Activated CD4-positive, alpha-beta T cell treated with anti-CD3 and anti-CD28 coated beads, Interleukin-2, Interleukin-4, amounts not matched to agents 100 ng/mL and 50 ng/mL, durations not matched to agents 16 hours and 8 hours (primary cell): ENCODE results near the gene NCBP2.
A peak's percentile ranks its signal among the peaks of the same experiment; 100 is the strongest.
"Not testable (repeated sequence)": the region's sequence is repeated elsewhere in the genome, so short reads cannot be mapped to it uniquely, and the experiment has no call there.

Experiments used
- DNase-seq: peaks from one replicate; pipeline ENCODE4 v3.0.0-alpha.2; 2020; ENCODE audit warnings: low spot score

NCBP2 gene

DNA sequence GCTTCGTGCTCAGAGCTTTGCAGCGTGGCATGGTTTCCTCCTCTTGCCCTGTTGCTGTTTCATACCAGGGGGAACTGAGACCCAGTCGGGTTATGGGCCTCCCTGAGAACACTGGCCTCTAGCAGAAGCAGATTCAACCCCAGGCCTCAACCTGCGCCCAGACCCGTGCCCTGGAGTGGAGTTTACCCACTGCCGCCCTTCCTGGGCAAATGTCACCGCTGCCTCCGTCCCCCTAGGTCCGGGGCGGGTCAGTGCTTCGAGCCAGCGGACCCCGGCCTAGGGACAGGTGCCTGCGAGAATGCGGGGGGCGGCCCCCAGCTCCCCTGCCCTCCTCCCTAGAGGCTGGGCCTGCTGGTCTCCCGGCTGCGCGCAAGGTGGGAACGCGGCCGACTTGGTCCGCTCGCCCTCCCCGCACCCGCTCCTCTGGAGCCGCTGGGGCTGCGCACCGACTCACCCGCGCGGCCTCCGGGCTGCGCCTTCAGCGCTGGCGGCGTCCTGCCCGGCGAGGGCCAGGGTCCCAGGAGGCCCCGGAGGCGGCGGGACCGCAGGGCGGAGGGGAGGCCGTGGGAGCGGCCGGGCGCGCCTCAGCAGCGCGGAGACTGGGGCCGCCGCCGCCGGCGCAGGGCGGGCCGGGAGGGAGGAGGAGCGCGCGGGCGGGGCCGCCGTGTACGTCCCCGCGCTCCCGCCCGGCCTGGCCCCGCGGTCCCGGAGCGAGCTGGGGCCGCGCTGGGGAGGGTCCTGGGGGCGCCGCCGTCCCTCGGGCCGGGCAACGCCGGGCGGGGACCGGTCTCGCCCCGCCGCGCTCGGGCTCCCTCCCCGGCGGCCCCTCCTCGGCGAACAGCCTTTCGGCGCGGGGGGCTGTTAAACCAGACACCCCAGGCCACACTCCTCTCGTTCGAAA is 26.2 kb upstream of the NCBP2 start, which contains the start of gene PIGZ:
TSS of gene PIGZ (minus strand) at position 601 of the 901 bp plus-strand sequence. CDS start 16,802 bp downstream, outside the sequence.
- peak; percentile 27 for DNase-seq

DNA sequence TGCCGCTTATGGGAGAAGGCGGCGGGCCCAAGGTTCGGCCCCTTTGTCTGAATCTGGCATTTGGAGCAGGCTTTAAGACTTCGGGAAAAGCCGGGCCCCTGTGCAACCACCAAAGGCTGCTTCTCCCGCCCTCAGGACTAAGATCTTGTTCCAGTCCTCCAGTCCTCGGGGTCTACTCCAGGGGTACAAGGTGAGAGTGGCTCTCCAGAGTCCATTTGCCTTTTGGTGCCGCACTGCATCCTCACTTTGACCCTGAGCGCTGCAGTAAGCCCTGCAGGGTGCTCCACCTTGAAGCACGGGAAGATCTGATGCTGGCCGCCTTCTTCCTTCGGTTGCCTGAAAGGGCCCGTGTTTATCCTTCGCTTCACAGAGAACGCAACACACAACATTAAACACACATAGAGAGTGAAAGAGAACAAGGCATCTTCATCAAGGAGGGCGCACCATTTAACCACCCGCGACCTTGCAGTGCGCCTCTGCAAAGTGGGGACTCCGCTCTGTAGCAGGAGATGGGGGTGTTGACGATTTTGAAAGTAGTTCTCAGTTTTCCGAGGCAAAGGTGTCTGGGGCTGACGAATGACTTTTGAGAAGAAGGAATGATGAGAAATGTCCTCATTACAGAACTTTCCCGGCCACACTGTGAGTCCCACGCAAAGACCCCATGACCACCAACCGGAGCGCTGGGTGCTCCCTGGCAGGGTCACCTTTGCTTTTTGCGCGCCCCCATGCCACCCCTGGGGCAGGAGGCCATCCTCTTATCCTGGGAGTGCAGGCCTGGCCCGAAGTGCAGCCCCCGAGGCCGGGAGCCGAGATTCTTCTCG is 25.3 kb upstream of the NCBP2 start:
- no peak for DNase-seq

DNA sequence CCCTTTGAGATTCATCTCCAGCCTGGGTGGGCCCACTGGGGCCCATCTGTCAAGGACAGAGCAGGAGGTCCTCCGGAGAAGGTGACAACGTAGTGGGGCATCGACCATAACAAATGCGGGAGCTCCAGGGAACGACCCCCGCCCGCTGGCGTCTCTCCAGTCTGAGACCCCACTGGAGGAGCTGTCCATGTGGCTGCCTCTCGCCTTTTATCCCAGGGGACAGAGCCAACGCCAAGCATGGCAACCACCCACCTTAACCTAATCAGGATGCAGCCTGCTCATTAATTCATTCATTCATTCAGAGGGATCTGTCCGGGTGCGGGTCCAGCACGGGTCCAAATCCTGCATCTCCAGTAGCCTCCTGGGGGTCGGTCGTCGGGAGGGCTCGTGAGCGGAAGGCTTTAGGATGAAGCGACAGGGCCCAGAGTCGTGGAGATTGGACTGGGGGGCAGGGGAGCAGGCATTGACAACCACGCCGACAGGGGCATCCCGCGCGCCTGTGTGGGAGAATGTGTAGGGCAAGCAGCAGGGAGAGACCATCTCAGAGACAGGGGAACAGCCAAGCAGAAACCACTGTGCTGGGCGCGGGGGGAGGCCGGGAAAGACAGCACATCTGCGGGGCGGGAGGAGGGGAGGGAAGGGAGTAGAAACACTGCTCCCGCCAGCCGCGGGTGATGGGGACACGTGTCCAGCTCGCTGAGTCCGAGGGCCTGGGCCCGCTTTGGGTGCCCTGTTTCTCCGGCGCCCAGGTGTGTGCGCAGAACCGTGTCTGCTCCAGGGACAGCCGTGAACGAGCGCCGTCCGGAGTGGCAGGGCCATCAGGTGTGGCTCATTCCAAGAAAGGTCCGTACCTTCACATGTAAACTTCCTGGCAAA is 24.4 kb upstream of the NCBP2 start:
- DNase-seq, result no peak

DNA sequence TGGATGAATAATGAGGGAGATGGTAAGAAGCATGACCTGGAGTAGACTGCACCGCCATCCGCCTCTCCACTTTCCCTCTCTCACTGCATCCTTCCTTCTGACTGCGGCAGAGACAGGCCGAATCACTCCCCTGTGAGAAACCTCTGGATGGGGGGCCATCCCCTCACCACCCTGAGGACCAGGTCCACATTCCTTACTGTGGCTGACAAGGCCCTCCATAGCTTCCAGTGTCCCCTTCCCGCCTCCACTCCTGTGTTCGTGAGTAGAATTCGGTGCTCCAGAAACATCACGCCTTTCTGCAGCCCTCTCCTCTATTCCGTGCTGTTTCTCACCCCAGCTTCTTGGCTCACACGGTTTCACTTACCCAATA is 23.5 kb upstream of the NCBP2 start:
- DNase-seq, result no peak

DNA sequence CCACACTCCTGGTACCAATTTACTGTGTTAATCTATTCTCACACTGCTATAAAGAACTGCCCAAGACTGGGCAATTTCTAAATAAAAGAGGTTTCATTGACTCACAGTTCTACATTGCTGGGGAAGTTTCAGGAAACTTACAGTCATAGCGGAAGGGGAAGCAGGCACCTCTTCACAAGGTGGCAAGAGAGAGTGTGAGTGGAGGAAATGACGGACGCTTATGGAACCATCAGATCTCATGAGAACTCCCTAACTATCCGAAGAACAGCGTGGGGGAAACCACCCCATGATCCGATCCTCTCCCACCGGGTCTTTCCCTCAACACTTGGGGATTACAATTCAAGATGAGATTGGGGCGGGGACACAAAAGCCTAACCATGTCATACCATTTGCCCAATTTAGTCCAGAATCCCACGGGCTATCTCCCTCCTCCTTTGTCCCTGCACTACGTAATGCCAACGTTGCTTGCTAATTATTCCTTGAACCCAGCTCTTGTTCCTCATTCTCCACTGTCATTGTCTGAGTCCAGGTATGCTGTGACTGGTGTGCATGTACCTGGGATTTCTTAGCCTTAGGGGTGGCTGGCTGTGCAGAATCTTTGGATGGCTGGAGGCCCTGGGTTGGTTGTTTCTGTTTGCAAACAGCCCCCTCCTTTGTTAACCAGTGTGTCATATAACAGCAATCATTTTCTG is 22.9 kb upstream of the NCBP2 start:
- no peak for DNase-seq

DNA sequence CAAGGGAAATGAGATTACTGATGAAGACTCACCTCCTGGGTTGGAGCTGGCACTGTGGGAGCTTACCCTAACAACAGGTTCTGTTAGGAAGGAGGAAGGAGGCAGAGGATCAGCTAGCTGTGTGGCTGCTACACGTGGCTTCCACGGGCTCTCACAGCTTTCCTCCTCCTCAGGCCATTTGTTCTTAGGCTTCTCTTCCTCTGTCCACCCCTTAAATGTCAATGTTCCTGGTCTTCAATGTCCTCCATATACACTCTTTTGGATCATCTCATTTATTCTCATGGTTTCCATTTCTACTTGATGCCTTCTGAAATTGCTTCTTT is 21.3 kb upstream of the NCBP2 start:
- no peak for DNase-seq

DNA sequence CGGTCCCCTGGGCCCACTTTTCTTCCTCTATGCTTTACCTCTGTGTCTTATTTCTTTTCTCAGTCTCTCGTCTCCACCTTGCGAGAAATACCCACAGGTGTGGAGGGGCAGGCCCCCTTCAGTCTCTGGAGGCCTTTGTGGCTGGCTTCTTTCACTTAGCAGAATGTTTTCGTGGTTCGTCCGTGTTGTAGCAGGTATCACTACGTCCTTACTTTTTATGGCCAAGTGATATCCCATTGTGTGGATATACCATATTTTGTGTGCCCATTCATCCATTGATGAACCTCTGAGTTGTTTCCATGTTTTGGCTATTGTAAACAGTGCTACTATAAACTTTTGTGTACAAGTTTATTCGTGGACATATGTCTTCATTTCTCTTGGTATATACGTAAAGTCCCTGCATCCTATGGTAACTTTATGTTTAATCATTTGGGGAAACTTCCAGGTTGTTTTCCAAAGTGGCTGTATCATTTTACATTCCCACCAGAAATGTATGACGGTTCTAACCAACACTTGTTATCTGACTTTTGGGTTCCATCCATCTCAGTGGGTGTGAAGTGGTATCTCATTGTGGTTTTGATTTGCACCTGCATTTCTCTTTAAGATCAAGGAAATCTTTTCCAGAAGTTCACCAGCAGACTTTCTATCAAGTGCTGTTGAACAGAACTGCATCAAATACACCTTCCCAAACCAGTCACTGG is 20.8 kb upstream of the NCBP2 start:
- no peak for DNase-seq

DNA sequence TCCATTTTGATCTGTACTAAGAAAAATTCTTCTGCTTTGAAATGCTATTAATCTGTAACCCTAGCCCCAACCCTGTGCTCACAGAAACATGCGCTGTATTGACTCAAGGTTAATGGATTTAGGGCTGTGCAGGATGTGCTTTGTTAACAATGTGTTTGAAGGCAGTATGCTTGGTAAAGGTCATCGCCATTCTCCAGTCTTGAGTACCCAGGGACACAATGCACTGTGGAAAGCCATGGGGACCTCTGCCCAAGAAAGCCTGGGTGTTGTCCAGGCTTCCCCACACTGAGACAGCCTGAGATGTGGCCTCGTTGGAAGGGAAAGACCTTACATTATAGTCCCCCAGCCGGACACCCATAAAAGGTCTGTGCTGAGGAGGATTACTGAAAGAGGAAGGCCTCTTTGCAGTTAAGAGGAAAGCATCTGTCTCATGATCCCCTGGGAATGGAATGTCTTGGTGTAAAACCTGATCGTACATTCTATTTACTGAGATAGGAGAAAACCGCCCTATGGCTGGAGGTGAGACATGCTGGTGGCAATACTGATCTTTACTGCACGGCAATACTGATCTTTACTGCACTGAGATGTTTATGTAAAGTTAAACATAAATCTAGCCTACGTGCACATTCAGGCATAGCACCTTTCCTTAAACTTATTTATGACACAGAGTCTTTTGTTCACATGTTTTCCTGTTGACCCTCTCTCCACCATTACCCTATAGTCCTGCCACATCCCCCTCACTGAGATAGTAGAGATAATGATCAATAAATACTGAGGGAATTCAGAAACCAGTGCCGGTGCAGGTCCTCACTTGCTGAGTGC is 20.0 kb upstream of the NCBP2 start:
- no peak for DNase-seq

DNA sequence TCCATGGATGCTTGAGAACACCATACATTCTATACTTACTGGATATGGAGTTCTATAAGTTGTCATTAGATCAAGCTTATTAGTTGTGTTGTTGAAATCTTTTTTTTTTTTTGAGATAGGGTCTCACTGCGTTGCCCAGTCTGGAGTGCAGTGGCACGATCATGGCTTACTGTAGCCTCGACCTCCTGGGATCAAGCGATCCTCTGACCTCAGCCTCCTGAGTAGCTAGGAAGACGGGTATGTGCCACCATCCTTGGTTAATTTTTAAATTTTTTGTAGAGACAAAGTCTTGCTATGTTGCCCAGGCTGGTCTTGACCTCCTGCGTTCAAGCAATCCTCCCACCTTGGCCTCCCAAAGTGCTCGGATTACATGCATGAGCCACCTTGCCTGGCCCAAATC is 12.5 kb upstream of the NCBP2 start:
- no peak for DNase-seq

DNA sequence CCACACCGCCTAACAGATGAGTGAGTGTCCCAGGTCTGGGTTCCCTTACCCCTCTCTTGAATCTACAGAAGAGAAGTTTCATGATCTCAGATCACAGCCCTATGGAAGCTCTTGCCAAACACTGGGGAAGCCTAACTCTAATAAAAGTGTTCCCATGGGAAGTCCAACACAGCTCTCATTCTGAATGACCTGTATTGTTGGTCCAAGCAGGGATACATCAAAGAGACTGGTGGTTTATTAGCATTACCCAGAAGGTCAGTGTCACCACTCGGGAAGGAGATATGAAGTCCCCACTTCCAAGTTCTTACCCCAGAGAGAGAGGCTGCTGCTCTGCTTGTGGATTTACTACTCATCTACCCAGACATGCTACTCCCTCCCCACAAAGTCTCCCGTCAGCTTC is 9.0 kb upstream of the NCBP2 start:
- no peak for DNase-seq

DNA sequence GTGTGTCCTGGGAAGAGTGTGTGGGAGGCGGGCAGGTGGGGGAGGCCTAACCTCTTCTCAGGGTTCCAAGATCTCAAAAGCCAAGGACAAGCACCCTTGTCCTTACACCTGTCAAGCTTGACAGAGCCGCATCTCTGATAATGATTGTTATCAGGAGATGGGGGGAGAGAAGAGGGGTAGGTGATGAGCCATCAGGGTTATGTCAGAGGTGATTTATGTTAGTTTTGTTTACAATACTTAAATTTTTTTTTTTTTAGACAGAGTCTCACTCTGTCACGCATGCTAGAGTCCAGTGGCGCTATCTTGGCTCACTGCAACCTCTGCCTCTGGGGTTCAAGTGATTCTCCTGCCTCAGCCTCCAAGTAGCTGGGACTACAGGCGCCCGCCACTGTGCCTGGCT is 7.4 kb upstream of the NCBP2 start:
- DNase-seq, result no peak

DNA sequence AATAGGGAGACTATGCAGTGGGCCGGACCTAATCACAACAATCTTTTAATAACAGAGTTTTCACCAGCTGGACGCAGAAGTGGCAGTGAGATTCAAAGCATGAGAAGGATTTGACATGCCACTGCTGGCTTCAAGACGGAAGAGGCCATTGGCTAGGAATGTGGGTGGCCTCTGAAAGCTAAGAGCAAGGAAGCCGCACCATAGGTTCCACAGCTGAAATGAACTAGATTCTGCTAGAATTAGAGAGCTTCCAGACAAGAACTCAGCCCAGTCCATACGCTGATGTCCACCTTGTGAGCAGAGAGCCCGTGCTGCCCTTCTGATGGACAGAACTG is 6.9 kb upstream of the NCBP2 start:
- no peak for DNase-seq

DNA sequence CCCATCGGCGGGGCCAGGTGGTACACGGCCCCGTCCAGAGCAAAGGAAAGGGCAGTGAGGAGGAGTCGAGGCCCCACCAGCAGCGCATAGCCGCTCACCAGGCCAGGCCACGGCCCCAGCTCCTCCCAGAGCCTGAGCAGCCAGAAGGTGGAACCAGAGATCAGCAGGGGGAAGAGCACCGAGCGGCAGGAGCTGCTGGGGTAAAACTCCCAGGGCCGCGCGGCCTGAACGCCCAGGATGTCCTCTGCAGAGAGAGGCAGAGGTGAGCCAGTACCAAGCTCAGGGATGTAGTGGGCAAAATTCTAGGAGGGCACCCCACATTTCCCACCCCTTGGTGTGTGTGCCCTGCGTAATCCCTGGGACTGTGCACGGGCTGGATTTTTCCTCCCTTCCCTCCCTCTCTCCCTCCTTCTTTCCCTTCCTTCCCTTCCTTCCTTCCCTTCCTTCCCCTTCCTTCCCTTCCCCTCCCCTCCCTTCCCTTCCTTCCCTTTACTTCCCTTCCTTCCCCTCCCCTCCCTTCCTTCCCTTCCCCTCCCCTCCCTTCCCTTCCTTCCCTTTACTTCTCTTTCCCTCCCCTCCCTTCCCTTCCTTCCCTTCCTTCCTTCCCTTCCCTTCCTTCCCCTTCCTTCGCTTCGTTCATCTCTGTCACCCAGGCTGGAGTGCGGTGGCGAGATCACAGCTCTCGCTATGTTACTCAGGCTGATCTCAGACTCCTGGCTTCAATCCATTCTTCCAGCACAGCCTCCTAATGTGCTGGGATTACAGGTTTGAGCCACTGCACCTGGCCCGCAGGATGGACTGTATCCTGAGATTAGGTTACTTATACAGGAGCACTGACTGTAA is 6.3 kb upstream of the NCBP2 start:
- no peak for DNase-seq

DNA sequence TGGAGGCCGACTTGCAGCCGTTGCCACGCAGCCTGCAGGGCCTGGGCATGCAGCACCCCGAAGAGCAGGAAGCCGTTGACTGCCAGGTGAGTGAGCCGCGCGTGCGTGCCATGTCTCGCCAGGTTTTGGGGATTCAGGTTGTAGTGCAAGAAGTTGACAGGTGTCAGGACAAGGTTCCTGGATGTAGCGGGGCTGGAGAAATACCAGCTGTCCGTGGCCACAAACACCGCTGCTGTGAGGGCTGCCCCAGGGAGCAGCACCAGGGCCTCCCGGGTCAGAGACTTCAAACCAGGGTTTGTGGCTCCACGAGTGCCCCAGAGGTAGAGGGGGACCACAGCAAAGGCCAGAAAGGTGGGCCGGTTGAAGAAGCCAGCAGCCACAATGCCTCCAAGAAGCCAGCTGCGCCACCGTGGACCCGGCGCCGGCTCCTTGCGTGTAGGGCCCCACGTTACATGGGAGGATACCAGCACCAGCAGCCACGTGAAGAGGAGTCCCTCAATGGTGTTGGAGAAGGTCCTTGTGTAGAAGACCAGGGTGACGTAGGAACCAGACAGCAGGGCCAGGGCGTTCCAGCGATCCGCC is 5.6 kb upstream of the NCBP2 start:
- no peak for DNase-seq

DNA sequence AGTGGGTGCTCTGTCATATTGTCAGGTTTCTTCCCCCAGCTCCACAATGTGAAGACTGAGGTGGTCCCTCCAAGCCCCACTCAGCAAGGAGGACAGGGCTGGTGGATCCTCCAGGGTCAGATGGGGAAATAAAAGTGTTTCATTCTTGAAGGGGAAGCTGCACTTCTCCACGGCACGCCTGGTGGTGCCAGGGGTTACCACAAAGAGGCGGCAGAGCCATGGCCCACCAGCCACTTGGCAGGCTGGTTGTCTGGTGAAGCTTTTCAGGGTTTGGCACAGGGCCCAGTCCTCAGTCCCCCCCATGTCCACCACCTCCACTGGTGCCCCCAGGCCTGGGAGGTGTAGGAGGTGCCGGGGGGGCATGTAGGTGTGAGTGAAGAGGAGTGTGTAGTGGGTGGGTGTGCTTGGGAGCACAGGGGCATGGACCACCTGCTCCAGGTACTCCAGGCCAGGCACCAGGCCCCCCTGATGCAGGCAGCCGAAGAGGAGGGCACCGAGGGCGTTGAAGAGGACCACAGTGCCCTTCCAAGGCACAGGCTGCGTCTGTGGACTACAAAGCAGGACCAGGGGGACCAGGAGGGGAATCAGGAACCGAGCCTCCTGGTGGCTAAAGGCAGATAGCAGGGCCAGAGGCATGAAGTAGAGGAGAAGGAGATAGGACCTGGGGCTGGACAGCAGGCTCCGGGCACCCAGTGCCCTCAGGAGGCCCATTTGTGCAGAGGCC is 5.0 kb upstream of the NCBP2 start:
- DNase-seq, result no peak

DNA sequence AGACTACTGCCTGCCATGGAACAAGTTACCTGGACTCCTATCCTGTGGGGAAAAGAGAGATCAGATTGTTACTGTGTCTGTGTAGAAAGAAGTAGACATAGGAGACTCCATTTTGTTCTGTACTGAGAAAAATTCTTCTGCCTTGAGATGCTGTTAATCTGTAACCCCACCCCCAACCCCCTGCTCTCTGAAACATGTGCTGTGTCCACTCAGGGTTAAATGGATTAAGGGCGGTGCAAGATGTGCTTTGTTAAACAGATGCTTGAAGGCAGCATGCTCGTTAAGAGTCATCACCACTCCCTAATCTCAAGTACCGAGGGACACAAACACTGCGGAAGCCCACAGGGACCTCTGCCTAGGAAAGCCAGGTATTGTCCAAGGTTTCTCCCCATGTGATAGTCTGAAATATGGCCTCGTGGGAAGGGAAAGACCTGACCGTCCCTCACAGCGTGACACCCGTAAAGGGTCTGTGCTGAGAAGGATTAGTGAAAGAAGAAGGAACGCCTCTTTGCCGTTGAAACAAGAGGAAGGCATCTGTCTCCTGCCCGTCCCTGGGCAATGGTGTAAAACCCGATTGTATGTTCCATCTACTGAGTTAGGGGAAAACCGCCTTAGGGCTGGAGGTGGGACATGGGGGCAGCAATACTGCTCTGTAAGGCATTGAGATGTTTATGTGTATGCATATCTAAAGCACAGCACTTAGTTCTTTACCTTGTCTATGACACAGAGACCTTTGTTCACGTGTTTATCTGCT is 1.9 kb upstream of the NCBP2 start:
- DNase-seq, result not testable (repeated sequence)

DNA sequence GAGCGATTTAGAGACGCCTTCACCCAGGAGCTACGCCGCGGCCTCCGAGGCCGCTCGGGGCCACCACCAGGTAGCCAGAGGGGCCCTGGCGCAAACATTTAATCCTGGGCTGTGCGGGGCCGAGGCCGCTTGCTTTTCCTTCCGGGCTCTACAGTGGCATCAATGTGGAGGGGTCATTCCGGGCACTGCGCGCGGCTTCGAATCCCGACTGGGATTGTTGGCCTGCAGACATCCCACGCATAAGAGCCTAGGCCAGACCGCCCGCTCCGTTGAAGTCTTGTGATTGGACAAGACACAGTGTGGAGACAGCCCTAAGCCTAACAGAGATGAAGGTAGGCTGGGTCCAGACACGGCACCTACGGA is 568 bp upstream of the NCBP2 start:
- DNase-seq, result no peak
